Vagina (tissue), 2 donors: ENCODE results near the gene AP3M1. TPM values are rescaled to one million over a fixed set of nuclear protein-coding genes. Genes with fewer than 3 reads are reported as not detected.

ENCODE experiments used
- DNase-seq, 2 donors: peaks; one replicate each; pipeline ENCODE4 v3.0.0-alpha.2; 2017; ENCODE audit errors: extremely low spot score in 2 of 2
- H3K27ac ChIP-seq: fragments of 200-600 bp; sonication (generic); one replicate; pipeline ENCODE4 v1.5.1; 2019
- H3K27me3 ChIP-seq: fragments of 200-600 bp; sonication (generic); one replicate; pipeline ENCODE4 v1.5.1; 2019
- H3K36me3 ChIP-seq, 2 donors: fragments of 200-600 bp; sonication (generic); one replicate each; pipeline ENCODE4 v1.5.1; 2017 to 2019
- H3K4me1 ChIP-seq: fragments of 200-600 bp; sonication (generic); one replicate; pipeline ENCODE4 v1.5.1; 2019
- H3K4me3 ChIP-seq, 2 donors: fragments of 200-600 bp; sonication (generic); 1 replicate in 1 of 2; 2 replicates in 1 of 2; pipeline ENCODE4 v1.5.1; 2016 to 2019
- H3K9me3 ChIP-seq: fragments of 200-600 bp; sonication (generic); one replicate; pipeline ENCODE4 v1.5.1; 2019
- CTCF ChIP-seq, 3 experiments: fragments of 450-650 bp in 2 of 3; fragments of 200-600 bp in 1 of 3; sonication (generic) in 1 of 3; IDR thresholded peaks; one replicate each; pipeline ENCODE4 v1.5.1; 2017 to 2019; ENCODE audit warnings: antibody characterized with exemption in 3 of 3, mild to moderate bottlenecking in 2 of 3, moderate library complexity in 2 of 3
- POLR2A ChIP-seq, 2 donors: fragments of 450-650 bp; IDR thresholded peaks; one replicate each; pipeline ENCODE4 v1.6.1; 2017; ENCODE audit warnings: antibody characterized with exemption in 2 of 2, mild to moderate bottlenecking in 2 of 2, moderate library complexity in 2 of 2
- POLR2AphosphoS5 ChIP-seq, 2 donors: sonication (generic); formaldehyde crosslinking; IDR thresholded peaks; one replicate each; pipeline ENCODE4 v1.9.0; 2017; ENCODE audit warnings: antibody characterized with exemption in 2 of 2, mild to moderate bottlenecking in 2 of 2, low read depth in 1 of 2; ENCODE audit not compliant: insufficient read depth in 1 of 2
- intact Hi-C: fragments of 100-400 bp; cut with DNase I; formaldehyde crosslinking; loops from one replicate; pipeline ENCODE4 v1.15.1; 2023
- total RNA-seq: library from RNA; depleted of rRNA; stranded (reverse); fragments of >200 nt; gene quantifications from one replicate; pipeline ENCODE4 v1.2.3, GENCODE V29; 2016

The AP3M1 gene
- total RNA-seq, 1 donor from 2014 or later: 19.6 TPM

DNA sequence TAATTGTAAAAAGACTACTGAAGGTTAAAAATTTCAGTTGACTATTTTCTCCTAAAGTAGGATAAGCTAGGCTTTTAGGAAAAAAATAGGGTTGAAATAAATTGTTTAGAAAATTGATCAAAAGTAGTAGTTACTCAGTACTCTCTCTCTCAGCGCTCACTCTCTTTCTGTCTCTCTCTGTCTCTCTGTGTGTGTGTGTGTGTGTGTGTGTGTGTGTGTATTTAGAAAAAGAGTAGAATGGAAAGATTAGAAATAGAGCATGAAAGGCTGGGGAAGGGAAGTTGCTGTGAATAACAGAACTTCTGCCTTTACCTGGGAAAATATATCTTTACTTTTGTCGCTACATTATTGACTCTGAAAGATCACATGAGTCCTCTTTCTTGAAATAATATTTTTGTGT is 21.0 kb upstream of the AP3M1 start:
- Histone ChIP-seq H3K4me3 (no peak overlapping the region), H3K36me3 (no peaks in the 10 kb centered on the region), H3K27ac (no peak overlapping the region), H3K4me1 (peaks cover 6% of the 10 kb centered on the region), H3K27me3 (no peaks in the 10 kb centered on the region), H3K9me3 (no peaks in the 10 kb centered on the region)
- DNase-seq: no peak
- intact Hi-C loops: no loop called here
- TF ChIP-seq POLR2A (IDR thresholded peaks at IDR 0.05) (no peak), CTCF (IDR thresholded peaks at IDR 0.05) (no peak), POLR2AphosphoS5 (IDR thresholded peaks at IDR 0.05; ENCODE audit: insufficient read depth in 1 of 2, low read depth in 1 of 2) (no peak)

DNA sequence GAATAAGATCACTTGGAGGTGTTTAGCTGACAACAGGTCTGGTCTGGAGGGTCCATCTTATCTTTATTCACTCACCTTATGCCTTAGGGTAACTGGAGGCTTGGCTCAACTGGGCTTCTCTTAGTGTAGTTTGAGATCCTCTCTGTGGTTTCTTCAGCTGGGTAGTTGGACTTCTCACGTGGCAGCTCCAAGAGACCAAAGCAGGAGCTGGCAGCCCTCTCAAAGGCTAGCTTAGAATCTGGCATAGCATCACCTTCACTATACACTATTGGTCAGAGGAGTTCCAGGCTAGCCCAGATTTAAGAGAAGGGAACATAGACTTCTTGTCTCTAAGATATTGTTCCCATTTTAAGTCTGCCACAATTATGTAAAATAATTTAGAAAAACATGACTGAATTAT is 16.8 kb upstream of the AP3M1 start:
- Histone ChIP-seq H3K4me1 (peaks cover 14% of the 10 kb centered on the region), H3K27ac (no peak overlapping the region), H3K27me3 (no peaks in the 10 kb centered on the region), H3K9me3 (no peaks in the 10 kb centered on the region), H3K4me3 (no peak overlapping the region), H3K36me3 (no peaks in the 10 kb centered on the region)
- no peak for DNase-seq
- TF ChIP-seq POLR2AphosphoS5 (IDR thresholded peaks at IDR 0.05; ENCODE audit: insufficient read depth in 1 of 2, low read depth in 1 of 2) (no peak), POLR2A (IDR thresholded peaks at IDR 0.05) (no peak), CTCF (IDR thresholded peaks at IDR 0.05) (no peak)
- intact Hi-C loops: no loop called here

DNA sequence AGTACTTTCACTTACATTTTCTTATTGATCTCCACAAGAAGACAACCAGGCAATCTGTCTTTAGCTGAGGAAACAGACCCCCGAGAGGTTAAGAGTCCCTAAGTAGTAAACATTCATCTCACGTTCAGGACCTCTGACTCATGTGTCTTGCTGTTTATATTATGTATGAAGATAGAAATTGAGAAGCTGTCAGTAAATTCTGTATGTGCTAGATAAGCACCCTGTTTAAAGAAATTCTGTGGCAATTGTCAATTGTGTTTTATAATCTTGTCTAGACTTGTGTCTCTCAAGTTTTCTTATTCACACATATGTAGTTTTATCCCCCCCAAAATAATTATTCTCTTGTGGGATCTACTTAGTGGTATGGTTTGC is 14.9 kb upstream of the AP3M1 start:
- H3K4me3 ChIP-seq: no peak overlapping the region
- H3K27ac ChIP-seq: no peak overlapping the region
- no peaks in the 10 kb centered on the region for H3K27me3 ChIP-seq
- intact Hi-C loops: no loop called here
- TF ChIP-seq POLR2A (IDR thresholded peaks at IDR 0.05): no peak
- no peak for TF ChIP-seq CTCF (IDR thresholded peaks at IDR 0.05)
- no peak for TF ChIP-seq POLR2AphosphoS5 (IDR thresholded peaks at IDR 0.05; ENCODE audit: insufficient read depth in 1 of 2, low read depth in 1 of 2)
- DNase-seq: no peak
- no peaks in the 10 kb centered on the region for H3K36me3 ChIP-seq
- H3K4me1 ChIP-seq: peaks cover 14% of the 10 kb centered on the region
- no peaks in the 10 kb centered on the region for H3K9me3 ChIP-seq

DNA sequence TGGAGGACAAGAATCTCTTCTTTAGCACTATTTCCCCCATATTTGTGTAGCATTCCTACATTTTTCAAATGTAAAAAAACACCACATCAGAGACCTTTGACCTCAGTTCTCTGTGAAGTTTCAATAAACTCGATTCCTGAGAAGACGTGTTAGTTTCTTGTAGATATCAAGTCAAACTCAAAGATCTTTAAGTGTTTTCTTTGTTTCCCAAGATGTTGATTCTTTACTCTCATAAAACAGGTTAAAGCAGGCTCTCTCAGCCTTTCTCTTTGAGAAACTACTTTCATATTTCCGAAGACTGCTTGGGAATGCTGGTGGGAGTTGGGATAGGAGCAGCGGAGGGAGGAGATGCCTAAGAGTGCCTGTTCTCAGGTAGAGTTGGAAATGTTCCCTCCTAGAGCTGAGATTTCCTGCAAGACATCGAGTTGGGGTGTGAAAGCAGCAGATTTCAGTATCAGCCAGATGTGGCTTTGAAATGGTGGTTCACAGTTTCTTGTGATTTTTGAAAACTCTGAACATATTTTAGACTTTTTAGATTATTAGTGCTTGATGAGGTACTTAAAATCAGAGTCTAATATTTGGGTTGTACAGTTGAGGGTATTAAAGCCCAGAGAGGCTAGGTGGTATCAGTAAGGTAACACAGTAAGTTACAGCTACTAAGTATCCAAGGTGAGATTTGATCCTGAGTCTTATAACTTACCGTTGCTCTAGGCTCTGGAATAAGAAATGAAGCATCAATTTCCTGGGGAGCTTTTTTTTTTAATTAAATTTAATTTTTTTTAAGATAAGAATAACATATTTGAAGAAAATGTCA is 14.3 kb upstream of the AP3M1 start:
- DNase-seq: no peak
- no peaks in the 10 kb centered on the region for H3K36me3 ChIP-seq
- intact Hi-C loops: no loop called here

DNA sequence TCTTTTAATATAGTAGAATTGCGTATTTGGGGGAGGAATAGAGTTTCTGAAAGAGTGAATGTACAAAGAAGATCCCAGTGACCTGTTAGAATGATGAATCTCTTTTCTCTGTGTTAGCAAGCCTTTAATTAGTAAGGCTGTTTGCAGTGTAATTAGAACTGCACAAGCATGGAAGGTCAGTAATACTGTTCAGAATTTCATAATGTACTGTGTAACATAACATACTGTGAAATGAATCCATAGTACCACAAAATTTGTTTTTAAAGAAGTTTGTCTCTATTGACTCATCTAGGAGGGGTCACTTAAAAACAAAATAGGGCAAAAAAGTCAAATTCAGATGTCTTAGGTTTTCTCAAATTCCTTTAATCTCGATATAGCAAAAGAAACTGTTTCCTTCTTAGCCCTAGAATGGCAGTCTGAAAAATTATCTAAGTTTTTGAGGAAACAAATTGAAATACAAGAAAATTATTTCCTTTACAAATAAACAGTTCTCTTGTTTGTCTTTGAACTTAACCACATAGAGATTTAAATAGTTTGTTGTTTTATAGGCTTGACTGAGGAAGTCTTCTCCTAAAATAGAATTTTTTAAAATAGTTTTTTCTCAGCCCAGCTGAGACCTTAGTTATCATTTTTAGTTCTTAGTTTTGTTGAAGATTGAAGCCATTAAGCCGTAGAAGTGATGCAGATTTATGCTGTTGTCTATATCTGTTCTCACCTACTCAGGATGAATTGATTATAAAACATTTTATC is 12.9 kb upstream of the AP3M1 start:
- intact Hi-C loops: no loop called here
- no peaks in the 10 kb centered on the region for H3K27me3 ChIP-seq
- no peak overlapping the region for H3K27ac ChIP-seq
- no peak for DNase-seq
- no peaks in the 10 kb centered on the region for H3K9me3 ChIP-seq
- no peak for TF ChIP-seq POLR2A (IDR thresholded peaks at IDR 0.05)
- no peak for TF ChIP-seq CTCF (IDR thresholded peaks at IDR 0.05)
- TF ChIP-seq POLR2AphosphoS5 (IDR thresholded peaks at IDR 0.05; ENCODE audit: insufficient read depth in 1 of 2, low read depth in 1 of 2): no peak
- H3K4me1 ChIP-seq: peaks cover 14% of the 10 kb centered on the region
- H3K36me3 ChIP-seq: no peaks in the 10 kb centered on the region
- no peak overlapping the region for H3K4me3 ChIP-seq

More for the DNA sequence above, 14.3 kb upstream of the AP3M1 start:
- Histone ChIP-seq H3K27ac (no peak overlapping the region), H3K4me1 (peaks cover 14% of the 10 kb centered on the region), H3K9me3 (no peaks in the 10 kb centered on the region), H3K27me3 (no peaks in the 10 kb centered on the region), H3K4me3 (no peak overlapping the region)
- no peak for TF ChIP-seq POLR2A (IDR thresholded peaks at IDR 0.05)
